GM18511 (cell line): ENCODE data around the gene GNAQ.

ENCODE experiments used
- ATAC-seq: cut with Tn5 transposase; IDR thresholded peaks from one replicate; pipeline ENCODE4 v1.9.1; 2021; ENCODE audit warnings: mild to moderate bottlenecking, moderate library complexity; ENCODE audit not compliant: unreplicated experiment

The GNAQ gene

GRCh38 chr9:78005231-78006002 lies 26.2 kb downstream of the GNAQ start:
- no peak for ATAC-seq

DNA sequence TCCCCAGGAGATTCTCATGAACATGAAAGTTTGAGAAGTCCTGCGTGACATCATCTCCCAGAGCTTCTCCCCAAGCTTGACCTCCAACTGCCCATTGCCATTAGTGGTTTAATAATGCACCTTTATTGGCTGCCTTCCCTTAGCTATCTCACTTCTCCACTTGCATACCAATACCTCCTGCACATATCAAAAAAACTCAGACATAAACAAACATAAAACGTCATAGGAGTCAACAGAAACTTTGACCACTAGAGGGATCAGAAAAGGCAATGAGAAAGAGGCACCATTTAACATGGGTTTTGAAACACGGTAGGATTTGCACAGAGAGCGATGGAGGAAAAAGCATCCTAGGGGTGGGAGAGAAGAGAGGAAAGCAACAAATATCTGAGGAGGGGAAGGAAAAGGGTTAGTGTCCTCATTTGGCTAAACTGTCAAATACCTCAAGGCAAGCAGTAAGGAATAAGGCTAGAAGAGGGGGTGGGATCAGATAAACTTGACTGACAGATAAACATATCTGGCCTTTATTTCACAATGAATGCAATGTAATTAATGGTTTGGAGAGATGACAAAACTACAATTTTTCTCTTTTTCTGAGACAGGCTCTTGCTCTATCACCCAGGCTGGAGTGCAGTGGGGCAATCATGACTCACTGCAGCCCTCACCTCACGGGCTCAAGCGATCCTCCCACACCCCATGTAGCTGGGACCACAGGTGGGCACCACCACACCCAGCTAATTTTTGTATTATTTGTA lies 27.0 kb downstream of the GNAQ start:
- no peak for ATAC-seq

DNA sequence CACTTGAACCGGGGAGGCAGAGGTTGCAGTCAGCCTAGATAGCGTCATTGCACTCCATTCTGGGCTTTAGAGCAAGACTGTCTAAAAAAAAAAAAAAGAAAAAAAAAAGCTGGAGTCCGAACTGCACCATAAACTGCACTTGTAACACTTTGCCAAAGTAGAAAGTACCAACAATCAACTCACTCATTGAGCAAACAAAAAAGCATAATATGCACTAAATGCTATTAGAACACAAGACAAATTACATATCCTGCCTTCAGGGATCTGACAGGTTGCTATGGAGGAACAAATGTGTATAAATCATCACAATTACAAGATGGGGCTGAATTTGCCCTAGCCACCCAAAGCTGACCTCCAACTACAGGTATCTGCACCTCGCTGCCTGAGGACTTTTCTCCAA lies 27.9 kb downstream of the GNAQ start:
- ATAC-seq, result no peak

DNA sequence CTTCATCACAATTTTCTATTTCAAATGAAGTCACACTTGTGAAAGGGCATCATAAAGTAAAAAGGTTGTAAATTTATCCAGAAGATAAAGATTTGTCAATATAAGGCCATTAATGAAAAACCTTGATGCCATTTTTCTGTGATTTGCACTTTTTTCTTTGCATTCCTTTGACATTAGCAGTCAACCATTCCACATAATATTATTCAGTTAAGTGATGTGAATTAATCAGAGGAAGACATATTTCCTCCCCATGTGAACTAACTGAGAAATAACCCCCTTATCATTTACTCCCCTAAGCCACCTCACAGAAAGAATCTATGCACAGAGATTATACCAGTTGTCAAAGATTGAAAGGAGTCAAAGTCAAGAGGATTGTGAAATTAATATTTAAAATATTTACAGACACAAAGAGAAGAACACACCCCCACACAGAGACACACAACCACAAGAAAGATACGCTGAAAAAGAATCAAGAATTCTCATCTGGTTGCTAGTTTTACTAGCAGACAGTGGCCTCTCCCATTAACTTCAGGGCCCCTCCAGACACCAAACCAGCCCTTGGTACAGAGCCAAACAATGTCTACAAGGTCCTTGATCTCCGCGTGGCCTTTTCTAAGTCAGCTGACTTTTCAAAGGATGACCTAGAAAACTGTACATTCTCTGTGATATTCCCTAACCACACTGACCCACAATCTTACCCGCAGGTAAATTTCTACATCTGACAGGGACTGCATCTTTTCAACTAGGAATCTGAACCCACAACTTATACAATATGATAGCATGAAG lies 29.5 kb downstream of the GNAQ start:
- ATAC-seq, result no peak

GRCh38 chr9:78000221-78000620 lies 31.4 kb downstream of the GNAQ start:
- no peak for ATAC-seq

GRCh38 chr9:77999231-77999631 lies 32.4 kb downstream of the GNAQ start:
- no peak for ATAC-seq

- ATAC-seq, result no peak
These were observed 33.9 kb downstream of the GNAQ start for GRCh38 chr9:77997611-77998284.

- ATAC-seq, result no peak
These were observed 34.9 kb downstream of the GNAQ start for GRCh38 chr9:77996696-77997095.

- ATAC-seq, result no peak
These were observed 40.4 kb downstream of the GNAQ start for GRCh38 chr9:77991191-77991590.

DNA sequence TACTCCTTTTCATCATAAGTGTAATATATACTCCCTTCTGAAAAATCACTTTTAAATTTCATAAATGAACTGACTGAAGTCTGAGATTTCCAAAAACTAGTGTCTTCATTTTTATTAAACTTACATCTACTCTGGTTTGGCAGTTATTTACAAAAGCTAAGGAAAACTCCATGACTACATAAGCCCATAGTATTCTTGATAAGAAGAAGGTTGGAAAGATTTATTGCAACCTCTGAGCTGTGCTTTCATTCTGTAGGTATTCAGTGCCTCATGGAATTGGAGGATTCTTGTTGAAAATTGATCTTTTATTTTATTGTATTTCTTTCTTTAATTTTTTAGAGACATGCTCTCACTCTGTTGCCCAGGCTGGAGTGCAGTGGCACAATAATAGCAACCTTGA lies 41.7 kb downstream of the GNAQ start:
- no peak for ATAC-seq

GRCh38 chr9:77989458-77989857 lies 42.2 kb downstream of the GNAQ start:
- ATAC-seq, result no peak

DNA sequence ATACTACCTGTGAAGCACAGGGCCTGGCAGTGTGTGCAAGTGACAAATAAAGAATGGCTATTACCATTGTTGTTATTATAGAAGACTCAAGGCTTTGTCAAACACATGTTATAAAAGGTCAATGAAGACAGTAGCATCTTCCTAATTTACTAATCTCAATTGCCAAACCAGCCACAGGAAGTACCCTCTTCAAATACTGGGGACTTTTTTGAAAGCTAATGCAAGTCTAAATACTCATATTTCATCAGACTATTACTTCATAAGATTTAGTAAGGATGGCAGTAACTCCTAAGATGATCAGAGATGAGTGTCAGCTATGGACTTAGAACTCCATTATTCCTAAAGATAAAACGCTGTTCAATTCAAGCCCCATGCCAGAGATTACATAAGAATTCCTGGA lies 43.0 kb downstream of the GNAQ start:
- ATAC-seq, result no peak

DNA sequence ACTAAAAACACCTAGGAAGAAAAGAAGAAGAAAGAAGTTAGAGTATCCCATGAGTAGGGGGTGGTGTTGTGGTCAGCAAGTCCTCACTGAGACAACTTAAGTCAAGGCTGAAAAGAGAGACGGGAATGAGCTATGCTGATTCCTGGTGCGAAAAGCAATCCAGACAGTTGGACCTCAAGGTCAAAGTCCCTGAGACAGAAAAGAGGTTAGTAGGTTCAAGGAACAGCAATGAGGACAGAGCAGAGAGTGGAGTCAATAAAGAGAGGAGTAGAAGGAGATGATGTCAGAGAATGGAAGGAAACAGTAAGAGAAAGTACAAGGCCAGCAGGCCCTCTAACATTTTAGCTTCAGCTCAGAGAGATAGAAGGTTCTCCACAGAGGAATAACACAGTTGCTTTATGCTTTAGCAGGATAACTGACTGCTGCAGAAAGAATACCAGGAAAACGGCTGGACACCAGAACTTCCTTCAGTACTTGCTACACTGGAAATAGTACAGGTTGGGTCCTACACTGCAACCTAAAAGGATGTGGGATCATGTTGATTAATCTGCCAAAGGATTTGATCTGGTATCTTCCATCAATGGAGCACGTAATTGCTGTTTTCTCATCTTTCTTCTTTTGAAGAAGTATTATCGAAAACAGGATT lies 43.6 kb downstream of the GNAQ start:
- no peak for ATAC-seq

GRCh38 chr9:77987081-77987656 lies 44.4 kb downstream of the GNAQ start:
- no peak for ATAC-seq

DNA sequence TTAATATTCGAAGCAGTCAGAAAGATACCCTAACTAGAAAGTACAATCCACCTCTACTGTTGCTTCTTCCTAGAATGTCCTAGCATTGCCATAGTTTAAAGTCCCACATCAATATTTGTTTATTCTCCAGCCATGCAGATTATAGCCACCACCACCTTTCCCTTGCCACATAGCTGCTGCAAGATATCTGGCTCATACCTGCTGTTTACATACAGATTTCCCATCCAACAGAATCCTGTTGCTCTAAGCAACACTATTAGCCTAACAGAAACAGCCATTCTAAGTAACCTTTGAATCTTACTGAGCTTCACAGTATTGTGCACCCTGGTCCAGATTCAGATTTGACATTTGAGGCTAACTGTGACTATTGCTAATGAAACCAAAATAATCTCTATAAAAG lies 45.6 kb downstream of the GNAQ start:
- ATAC-seq, result no peak

- ATAC-seq, result no peak
These were observed 48.3 kb downstream of the GNAQ start for GRCh38 chr9:77983320-77983662.

- no peak for ATAC-seq
These were observed 48.9 kb downstream of the GNAQ start for GRCh38 chr9:77982581-77983319.

DNA sequence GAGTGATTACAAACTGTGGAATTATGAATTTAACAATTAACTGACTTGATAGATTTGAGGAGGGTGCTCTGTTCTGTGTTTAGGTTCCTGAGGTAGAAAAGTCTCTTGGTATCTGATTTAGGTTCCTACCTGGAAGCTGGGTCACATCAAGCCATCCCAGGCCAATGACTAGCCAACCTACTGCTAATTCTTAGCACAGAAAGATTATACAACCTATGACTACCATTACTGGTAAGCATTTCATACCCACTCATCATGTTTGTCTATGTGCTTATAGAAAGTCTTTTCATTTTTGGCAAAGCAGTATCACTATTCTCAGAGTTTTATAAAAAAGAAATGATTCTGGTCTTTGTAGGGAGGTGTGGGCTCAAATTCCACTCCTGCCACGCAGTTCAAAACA lies 49.7 kb downstream of the GNAQ start:
- ATAC-seq, result no peak

DNA sequence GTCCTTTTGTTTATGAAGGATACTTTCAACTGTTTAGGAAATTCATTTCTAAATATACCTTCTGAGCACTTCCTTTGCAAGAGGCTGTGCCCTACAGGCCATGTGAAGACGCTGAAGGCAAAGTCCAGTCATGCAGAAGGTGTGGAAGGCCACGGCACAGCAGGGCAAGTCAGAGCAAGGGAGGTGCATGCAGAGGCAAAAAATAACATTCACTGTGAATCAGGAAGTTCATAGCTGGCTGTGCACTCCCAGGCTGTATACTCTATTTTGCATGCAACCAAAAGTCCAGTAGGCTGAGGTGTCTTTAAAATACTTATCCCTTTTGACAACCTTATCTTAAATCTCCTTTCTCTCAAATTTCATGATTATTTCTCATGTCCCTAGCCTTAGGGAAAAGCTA lies 50.3 kb downstream of the GNAQ start:
- ATAC-seq, result no peak

- ATAC-seq, result no peak
These were observed 51.0 kb downstream of the GNAQ start for GRCh38 chr9:77980622-77981021.
